Vagina (tissue), 2 donors: ENCODE results near the gene SHC4. TPM values are rescaled to one million over a fixed set of nuclear protein-coding genes. Genes with fewer than 3 reads are reported as not detected.
"Not testable (repeated sequence)": the region's sequence is repeated elsewhere in the genome, so short reads cannot be mapped to it uniquely, and the experiment has no call there.

ENCODE experiments used
- DNase-seq, 2 donors: peaks; one replicate each; pipeline ENCODE4 v3.0.0-alpha.2; 2017; ENCODE audit errors: extremely low spot score in 2 of 2
- H3K27ac ChIP-seq: fragments of 200-600 bp; sonication (generic); one replicate; pipeline ENCODE4 v1.5.1; 2019
- H3K27me3 ChIP-seq: fragments of 200-600 bp; sonication (generic); one replicate; pipeline ENCODE4 v1.5.1; 2019
- H3K36me3 ChIP-seq, 2 donors: fragments of 200-600 bp; sonication (generic); one replicate each; pipeline ENCODE4 v1.5.1; 2017 to 2019
- H3K4me1 ChIP-seq: fragments of 200-600 bp; sonication (generic); one replicate; pipeline ENCODE4 v1.5.1; 2019
- H3K4me3 ChIP-seq, 2 donors: fragments of 200-600 bp; sonication (generic); 1 replicate in 1 of 2; 2 replicates in 1 of 2; pipeline ENCODE4 v1.5.1; 2016 to 2019
- H3K9me3 ChIP-seq: fragments of 200-600 bp; sonication (generic); one replicate; pipeline ENCODE4 v1.5.1; 2019
- CTCF ChIP-seq, 3 experiments: fragments of 450-650 bp in 2 of 3; fragments of 200-600 bp in 1 of 3; sonication (generic) in 1 of 3; IDR thresholded peaks; one replicate each; pipeline ENCODE4 v1.5.1; 2017 to 2019; ENCODE audit warnings: antibody characterized with exemption in 3 of 3, mild to moderate bottlenecking in 2 of 3, moderate library complexity in 2 of 3
- POLR2A ChIP-seq, 2 donors: fragments of 450-650 bp; IDR thresholded peaks; one replicate each; pipeline ENCODE4 v1.6.1; 2017; ENCODE audit warnings: antibody characterized with exemption in 2 of 2, mild to moderate bottlenecking in 2 of 2, moderate library complexity in 2 of 2
- POLR2AphosphoS5 ChIP-seq, 2 donors: sonication (generic); formaldehyde crosslinking; IDR thresholded peaks; one replicate each; pipeline ENCODE4 v1.9.0; 2017; ENCODE audit warnings: antibody characterized with exemption in 2 of 2, mild to moderate bottlenecking in 2 of 2, low read depth in 1 of 2; ENCODE audit not compliant: insufficient read depth in 1 of 2
- intact Hi-C: fragments of 100-400 bp; cut with DNase I; formaldehyde crosslinking; loops from one replicate; pipeline ENCODE4 v1.15.1; 2023
- total RNA-seq: library from RNA; depleted of rRNA; stranded (reverse); fragments of >200 nt; gene quantifications from one replicate; pipeline ENCODE4 v1.2.3, GENCODE V29; 2016

The SHC4 gene
- total RNA-seq, 1 donor from 2014 or later: 0.25 TPM

- H3K4me3 ChIP-seq: peak overlapping the region in 1 of 2 donors; percentile 37
- no peaks in the 10 kb centered on the region for H3K27me3 ChIP-seq
- no peaks in the 10 kb centered on the region for H3K9me3 ChIP-seq
- TF ChIP-seq CTCF (IDR thresholded peaks at IDR 0.05) (no peak), POLR2AphosphoS5 (IDR thresholded peaks at IDR 0.05; ENCODE audit: insufficient read depth in 1 of 2, low read depth in 1 of 2) (no peak), POLR2A (IDR thresholded peaks at IDR 0.05) (no peak)
- H3K27ac ChIP-seq: no peak overlapping the region
- no peaks in the 10 kb centered on the region for H3K36me3 ChIP-seq
- peaks cover 13% of the 10 kb centered on the region for H3K4me1 ChIP-seq
- intact Hi-C loops: no loop called here
- DNase-seq: no peak
Observed at GRCh38 chr15:48976444-48977088, 12.8 kb upstream of the SHC4 start.

- DNase-seq: no peak
- no peaks in the 10 kb centered on the region for H3K9me3 ChIP-seq
- no peaks in the 10 kb centered on the region for H3K36me3 ChIP-seq
- H3K4me1 ChIP-seq: peaks cover 13% of the 10 kb centered on the region
- H3K27ac ChIP-seq: peak overlapping the region; percentile 71
- peak overlapping the region; percentile 37 to 44 for H3K4me3 ChIP-seq
- no peaks in the 10 kb centered on the region for H3K27me3 ChIP-seq
- no peak for TF ChIP-seq POLR2A (IDR thresholded peaks at IDR 0.05)
- peak in 1 of 2 donors; percentile 23 for TF ChIP-seq POLR2AphosphoS5 (IDR thresholded peaks at IDR 0.05; ENCODE audit: insufficient read depth in 1 of 2, low read depth in 1 of 2)
- peak; percentile 40 to 84 (median 80) for TF ChIP-seq CTCF (IDR thresholded peaks at IDR 0.05)
- intact Hi-C loops: no loop called here
Observed at GRCh38 chr15:48975472-48976419, 12.0 kb upstream of the SHC4 start.

GRCh38 chr15:48974882-48975281 lies 11.2 kb upstream of the SHC4 start:
- H3K27ac ChIP-seq: no peak overlapping the region

GRCh38 chr15:48972750-48973503 lies 9.2 kb upstream of the SHC4 start:
- no peak for DNase-seq
- Histone ChIP-seq H3K27me3 (no peaks in the 10 kb centered on the region), H3K27ac (no peak overlapping the region), H3K9me3 (no peaks in the 10 kb centered on the region), H3K36me3 (no peaks in the 10 kb centered on the region), H3K4me1 (peaks cover 13% of the 10 kb centered on the region), H3K4me3 (no peak overlapping the region)
- no peak for TF ChIP-seq POLR2A (IDR thresholded peaks at IDR 0.05)
- no peak for TF ChIP-seq POLR2AphosphoS5 (IDR thresholded peaks at IDR 0.05; ENCODE audit: insufficient read depth in 1 of 2, low read depth in 1 of 2)
- TF ChIP-seq CTCF (IDR thresholded peaks at IDR 0.05): no peak
- intact Hi-C loops: no loop called here

More at GRCh38 chr15:48974882-48975281, 11.2 kb upstream of the SHC4 start:
- Histone ChIP-seq H3K4me3 (no peak overlapping the region), H3K27me3 (no peaks in the 10 kb centered on the region), H3K9me3 (no peaks in the 10 kb centered on the region), H3K4me1 (peaks cover 13% of the 10 kb centered on the region), H3K36me3 (no peaks in the 10 kb centered on the region)
- TF ChIP-seq POLR2A (IDR thresholded peaks at IDR 0.05): no peak
- DNase-seq: no peak
- intact Hi-C loops: no loop called here

DNA sequence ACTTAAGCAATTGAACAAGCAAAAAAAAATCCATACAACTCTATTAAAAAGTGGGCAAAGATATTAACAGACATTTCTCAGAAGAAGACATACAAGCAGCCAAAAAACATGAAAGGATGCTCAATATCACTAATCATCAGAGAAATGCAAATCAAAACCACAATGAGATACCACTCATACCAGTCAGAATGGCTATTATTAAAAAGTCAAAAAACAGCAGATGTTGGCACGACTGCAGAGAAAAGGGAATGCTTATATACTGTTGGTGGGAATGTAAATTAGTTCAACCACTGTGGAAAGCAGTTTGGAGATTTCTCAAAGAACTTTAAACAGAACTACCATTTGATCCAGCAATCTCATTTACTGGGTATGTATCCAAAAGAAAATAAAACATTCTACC lies 7.2 kb upstream of the SHC4 start:
- H3K27ac ChIP-seq, H3K27me3 ChIP-seq, DNase-seq, H3K4me1 ChIP-seq, H3K4me3 ChIP-seq, H3K36me3 ChIP-seq, H3K9me3 ChIP-seq, intact Hi-C loops: not testable (repeated sequence)
